Transverse colon (tissue), 4 donors: Measurements from ENCODE around the gene MINDY2. TPM values are rescaled to one million over a fixed set of nuclear protein-coding genes. Genes with fewer than 3 reads are reported as not detected.
A peak's percentile ranks its signal among the peaks of the same experiment; 100 is the strongest.

ENCODE experiments used
- DNase-seq: peaks from one replicate; pipeline ENCODE4 v3.0.0-alpha.2; 2019
- H3K27ac ChIP-seq, 4 donors: fragments of 200-600 bp; sonication (generic); 2 replicates each; pipeline ENCODE4 v1.5.1; 2016 to 2018; ENCODE audit warnings: inconsistent platforms in 4 of 4
- H3K27me3 ChIP-seq: fragments of 200-600 bp; sonication (generic); 2 replicates; pipeline ENCODE4 v1.5.1; 2017; ENCODE audit warnings: inconsistent platforms
- H3K36me3 ChIP-seq, 4 donors: fragments of 200-600 bp; sonication (generic); 2 replicates each; pipeline ENCODE4 v1.5.1; 2017 to 2019; ENCODE audit warnings: inconsistent platforms in 4 of 4
- H3K4me1 ChIP-seq, 4 donors: fragments of 200-600 bp; sonication (generic); 2 replicates each; pipeline ENCODE4 v1.5.1; 2017 to 2020; ENCODE audit warnings: inconsistent platforms in 4 of 4
- H3K4me3 ChIP-seq, 4 donors: fragments of 200-600 bp; sonication (generic); 1 replicate in 1 of 4; 2 replicates in 3 of 4; pipeline versions ENCODE4 v1.5.1 to v1.6.1; 2017 to 2019; ENCODE audit warnings: inconsistent platforms in 4 of 4
- H3K9me3 ChIP-seq, 2 donors: fragments of 200-600 bp; sonication (generic); 2 replicates each; pipeline ENCODE4 v1.5.1; 2017 to 2019; ENCODE audit warnings: inconsistent platforms in 2 of 2
- CTCF ChIP-seq, 5 experiments: fragments of 200-600 bp in 3 of 5; fragments of 450-650 bp in 2 of 5; sonication (generic) in 3 of 5; IDR thresholded peaks; 1 replicate in 2 of 5; 2 replicates in 3 of 5; pipeline ENCODE4 v1.5.1; 2016 to 2017; ENCODE audit warnings: antibody characterized with exemption in 5 of 5, inconsistent platforms in 3 of 5, mild to moderate bottlenecking in 2 of 5, moderate library complexity in 1 of 5
- EP300 ChIP-seq: sonication (generic); formaldehyde crosslinking; IDR thresholded peaks from one replicate; pipeline ENCODE4 v1.6.1; 2017; ENCODE audit warnings: antibody characterized with exemption, low read depth
- POLR2A ChIP-seq: fragments of 450-650 bp; IDR thresholded peaks from one replicate; pipeline ENCODE4 v1.6.1; 2016; ENCODE audit warnings: antibody characterized with exemption, mild to moderate bottlenecking, moderate library complexity
- POLR2AphosphoS5 ChIP-seq, 3 donors: sonication (generic); formaldehyde crosslinking; IDR thresholded peaks; one replicate each; pipeline ENCODE4 v1.6.1; 2016; ENCODE audit warnings: antibody characterized with exemption in 3 of 3
- WGBS, 2 donors: methylation state at CpG; one replicate each; pipeline ENCODE4 v1.1.5; 2018; ENCODE audit warnings: low coverage in 1 of 2; 5-methylcytosine and 5-hydroxymethylcytosine counted together
- in situ Hi-C, 4 donors: fragments of 200-750 bp; cut with MboI; loops; one replicate each; pipeline versions ENCODE4 v1.15.0 to v1.15.1; 2017; ENCODE audit warnings: low sequenced_read_pairs in 3 of 4, low pct_ligation_motif_present in 1 of 4, low pct_unique_long_range_greater_than_20kb in 1 of 4
- intact Hi-C: fragments of 100-400 bp; cut with DNase I; formaldehyde crosslinking; loops from one replicate; pipeline ENCODE4 v1.15.1; 2023; ENCODE audit warnings: low total_unique reads
- total RNA-seq, 4 donors: library from RNA; depleted of rRNA; stranded (reverse); fragments of >200 nt; gene quantifications; one replicate each; pipeline ENCODE4 v1.1.0, GENCODE V29; 2016

MINDY2 gene
- total RNA-seq, 4 donors from 2014 or later, result 7.4 to 13.9 (median 12.0) TPM

GRCh38 chr15:58864602-58865424 is 93.7 kb downstream of the MINDY2 start:
- Histone ChIP-seq H3K4me3 (peak overlapping the region in 2 of 4 donors; percentile 23 to 25), H3K27ac (no peak overlapping the region), H3K27me3 (no peaks in the 10 kb centered on the region), H3K9me3 (no peaks in the 10 kb centered on the region), H3K4me1 (peaks cover 0 to 7% (median 2%) of the 10 kb centered on the region in 4 donors), H3K36me3 (no peaks in the 10 kb centered on the region)
- 72 to 89% methylated on average over 4 to 54 of the region's 54 CpGs for WGBS, 2 donors
- TF ChIP-seq POLR2AphosphoS5 (IDR thresholded peaks at IDR 0.05) (no peak), EP300 (no peak), POLR2A (no peak)
- intact Hi-C loops (no loop called here), in situ Hi-C loops (no loop called here)
- DNase-seq, result no peak

- no peaks in the 10 kb centered on the region for H3K36me3 ChIP-seq
- 72% methylated on average over 15 of the region's 15 CpGs; no CpG with 5 or more reads in 1 of the 2 donors for WGBS, 2 donors
- H3K9me3 ChIP-seq, result no peaks in the 10 kb centered on the region
- in situ Hi-C loops, result no loop called here
- intact Hi-C loops, result no loop called here
- no peak for TF ChIP-seq POLR2A
- TF ChIP-seq CTCF (IDR thresholded peaks at IDR 0.05), result no peak
- no peak for TF ChIP-seq POLR2AphosphoS5 (IDR thresholded peaks at IDR 0.05)
- no peak for TF ChIP-seq EP300
- no peaks in the 10 kb centered on the region for H3K27me3 ChIP-seq
- H3K4me1 ChIP-seq, result peaks cover 0 to 7% (median 2%) of the 10 kb centered on the region in 4 donors
- H3K27ac ChIP-seq, result no peak overlapping the region
- no peak for DNase-seq
- H3K4me3 ChIP-seq, result peak overlapping the region in 2 of 4 donors; percentile 23 to 25
These were observed 94.4 kb downstream of the MINDY2 start for GRCh38 chr15:58865425-58865880.

- Histone ChIP-seq H3K27ac (no peak overlapping the region), H3K4me1 (peaks cover 0 to 7% (median 2%) of the 10 kb centered on the region in 4 donors), H3K9me3 (no peaks in the 10 kb centered on the region), H3K36me3 (no peaks in the 10 kb centered on the region), H3K4me3 (no peak overlapping the region), H3K27me3 (no peaks in the 10 kb centered on the region)
- intact Hi-C loops, result no loop called here
- WGBS, 2 donors, result 93 to 100% methylated on average over 1 to 4 of the region's 4 CpGs
- in situ Hi-C loops, result no loop called here
- DNase-seq, result no peak
- TF ChIP-seq EP300 (no peak), POLR2AphosphoS5 (IDR thresholded peaks at IDR 0.05) (no peak), CTCF (IDR thresholded peaks at IDR 0.05) (no peak), POLR2A (no peak)
These were observed 96.8 kb downstream of the MINDY2 start for GRCh38 chr15:58867926-58868325.

- Histone ChIP-seq H3K27ac (no peak overlapping the region), H3K4me1 (no peaks in the 10 kb centered on the region), H3K27me3 (no peaks in the 10 kb centered on the region), H3K9me3 (no peaks in the 10 kb centered on the region), H3K4me3 (no peak overlapping the region), H3K36me3 (no peaks in the 10 kb centered on the region)
- WGBS, 2 donors, result 92 to 98% methylated on average over 4 of the region's 4 CpGs
- TF ChIP-seq POLR2A (no peak), POLR2AphosphoS5 (IDR thresholded peaks at IDR 0.05) (no peak), EP300 (no peak), CTCF (IDR thresholded peaks at IDR 0.05) (no peak)
- DNase-seq, result no peak
- in situ Hi-C loops, result no loop called here
- intact Hi-C loops, result no loop called here
These were observed 99.3 kb downstream of the MINDY2 start for GRCh38 chr15:58870451-58870850.
